ENCODE measurements around the gene GYS1.
A peak's percentile ranks its signal among the peaks of the same experiment; 100 is the strongest.
"Not testable (repeated sequence)": the region's sequence is repeated elsewhere in the genome, so short reads cannot be mapped to it uniquely, and the experiment has no call there.

Gene GYS1

DNA sequence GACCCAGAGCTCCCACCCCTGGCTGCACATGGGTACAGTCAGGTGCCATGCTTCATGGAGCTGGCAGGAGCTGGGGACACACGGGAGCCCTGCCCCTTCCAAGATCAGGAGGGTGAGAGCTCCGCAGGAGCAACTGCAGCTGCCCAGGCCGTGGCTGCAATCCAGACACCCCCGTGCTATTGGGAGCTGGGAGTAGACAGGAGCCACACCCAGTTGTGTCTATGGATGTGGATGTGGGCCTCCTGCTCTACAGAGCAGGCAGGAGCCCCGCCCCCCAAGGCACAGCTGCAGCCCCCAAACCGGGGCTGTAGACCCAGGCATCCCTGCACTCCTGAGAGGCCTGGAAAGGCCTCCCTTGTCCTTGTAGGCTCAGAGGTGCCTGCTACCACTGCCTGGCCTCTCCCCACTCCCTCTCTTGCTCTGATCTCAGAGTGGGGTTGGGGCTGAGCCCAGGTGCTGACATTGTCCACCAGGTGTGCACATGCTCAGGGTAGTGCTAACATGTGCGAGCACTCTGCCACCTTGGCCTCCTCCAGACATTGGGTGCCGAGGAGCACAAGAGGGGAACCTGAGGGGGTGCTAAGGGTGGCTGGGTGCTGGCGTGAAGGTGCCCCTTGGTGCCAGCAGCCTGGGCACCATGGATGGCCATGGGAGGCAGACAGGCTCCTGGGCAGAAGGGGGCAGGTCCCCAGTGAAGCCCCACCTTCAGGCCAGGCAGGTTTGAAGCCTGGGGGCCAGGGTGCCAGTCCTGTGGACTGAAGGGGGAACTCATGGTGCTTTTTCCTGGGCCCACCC lies 46.4 kb downstream of the GYS1 start:
- DNase-seq (ENCODE audit: extremely low read depth in 1 of 2, low read depth in 1 of 2), result no peak

GRCh38 chr19:48945817-48946216 lies 47.3 kb downstream of the GYS1 start:
- no peak for DNase-seq (ENCODE audit: extremely low read depth in 1 of 2, low read depth in 1 of 2)

- no peak for DNase-seq (ENCODE audit: extremely low read depth in 1 of 2, low read depth in 1 of 2)
These were observed 47.7 kb downstream of the GYS1 start for GRCh38 chr19:48945415-48945814.

DNA sequence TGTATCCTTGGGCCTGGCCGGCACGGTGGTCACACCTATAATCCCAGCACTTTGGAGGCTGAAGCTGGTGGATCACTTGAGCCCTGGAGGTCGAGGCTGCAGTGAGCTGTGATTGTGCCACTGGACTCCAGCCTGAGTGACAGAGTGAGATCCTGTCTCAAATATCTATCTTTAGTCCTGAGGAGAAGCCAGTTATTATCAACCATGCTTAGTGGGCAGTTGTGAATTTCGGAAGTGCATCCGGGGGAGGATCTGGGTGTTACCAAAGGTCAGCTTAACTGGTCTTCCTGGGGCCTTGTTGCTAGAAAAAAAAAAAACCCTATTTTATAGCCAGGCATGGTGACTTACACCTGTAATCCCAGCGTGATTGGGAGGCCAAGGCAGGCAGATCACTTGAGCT lies 50.0 kb downstream of the GYS1 start:
- DNase-seq (ENCODE audit: extremely low read depth in 1 of 2, low read depth in 1 of 2), result no peak

DNA sequence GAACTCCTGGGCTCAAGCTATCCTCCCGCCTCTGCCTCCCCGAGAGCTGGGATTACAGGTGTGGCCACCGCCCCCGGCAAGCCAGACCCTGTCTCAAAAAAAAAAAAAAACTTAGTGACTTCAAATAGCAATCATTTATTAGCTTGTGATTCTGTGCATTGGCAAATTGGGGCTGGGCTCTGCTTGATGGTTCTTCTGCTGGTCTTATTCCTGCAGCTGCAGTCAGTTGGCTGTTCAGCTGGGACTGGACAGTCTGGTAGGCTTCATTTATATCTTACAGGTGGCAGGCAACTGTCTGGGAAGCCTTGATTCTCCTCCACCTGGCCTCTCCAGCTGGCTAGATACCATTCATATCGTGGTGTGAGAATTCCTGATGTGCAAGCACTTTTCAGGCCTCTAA lies 52.2 kb downstream of the GYS1 start:
- no peak for DNase-seq (ENCODE audit: extremely low read depth in 1 of 2, low read depth in 1 of 2)

DNA sequence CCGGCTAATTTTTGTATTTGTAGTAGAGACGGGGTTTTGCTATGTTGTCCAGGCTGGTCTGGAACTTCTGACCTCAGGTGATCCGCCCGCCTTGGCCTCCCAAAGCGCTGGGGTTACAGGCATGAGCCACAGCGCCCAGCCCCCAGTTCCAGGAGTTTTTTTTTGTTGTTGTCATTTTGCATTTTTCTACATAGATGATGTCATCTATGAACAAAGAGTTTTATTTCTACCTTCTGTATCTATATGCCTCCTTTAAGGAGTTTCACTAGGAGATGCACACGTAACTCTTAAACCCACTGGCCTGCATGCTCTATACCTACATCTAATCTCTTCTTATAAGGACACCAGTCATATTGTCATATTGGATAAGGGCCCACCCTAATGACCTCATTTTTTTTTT lies 54.9 kb downstream of the GYS1 start:
- no peak for DNase-seq (ENCODE audit: extremely low read depth in 1 of 2, low read depth in 1 of 2)

GRCh38 chr19:48935864-48936263 lies 57.2 kb downstream of the GYS1 start:
- DNase-seq (ENCODE audit: extremely low read depth in 1 of 2, low read depth in 1 of 2), result no peak

GRCh38 chr19:48934837-48935236 lies 58.3 kb downstream of the GYS1 start:
- DNase-seq (ENCODE audit: extremely low read depth in 1 of 2, low read depth in 1 of 2), result no peak

DNA sequence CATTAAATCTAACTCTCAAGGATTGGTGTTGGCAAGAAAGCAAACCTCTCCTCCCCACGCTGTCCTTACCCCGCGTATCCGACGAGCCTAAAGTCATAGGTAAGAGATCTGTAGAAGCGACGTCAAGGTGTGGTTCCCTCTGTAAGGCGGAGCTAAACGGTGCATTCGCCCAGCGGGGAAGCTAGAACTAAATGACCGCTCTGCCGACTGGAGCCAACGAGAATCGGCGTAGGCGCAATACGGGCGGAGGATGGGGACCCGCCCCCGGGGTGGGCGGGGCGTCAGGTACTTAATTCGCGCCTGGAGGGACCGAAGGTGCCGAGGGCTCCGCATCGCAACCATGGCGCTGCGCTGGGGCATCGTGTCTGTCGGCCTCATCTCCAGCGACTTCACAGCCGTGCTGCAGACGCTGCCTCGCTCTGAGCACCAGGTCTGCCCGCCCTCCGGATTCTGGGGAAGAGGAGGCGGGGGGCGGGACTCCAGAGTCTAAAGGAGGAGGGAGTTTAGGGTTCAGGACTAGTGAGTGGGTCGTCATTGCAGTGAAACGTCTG lies 59.7 kb downstream of the GYS1 start, which contains the start of gene DHDH:
Gene DHDH (plus strand): TSS at position 318 of the 551 bp plus-strand sequence. CDS start 23 bp downstream, at position 341.
- peak; percentile 58 to 75 for DNase-seq (ENCODE audit: extremely low read depth in 1 of 2, low read depth in 1 of 2)

- no peak for DNase-seq (ENCODE audit: extremely low read depth in 1 of 2, low read depth in 1 of 2)
These were observed 64.7 kb downstream of the GYS1 start for GRCh38 chr19:48928164-48929025.

DNA sequence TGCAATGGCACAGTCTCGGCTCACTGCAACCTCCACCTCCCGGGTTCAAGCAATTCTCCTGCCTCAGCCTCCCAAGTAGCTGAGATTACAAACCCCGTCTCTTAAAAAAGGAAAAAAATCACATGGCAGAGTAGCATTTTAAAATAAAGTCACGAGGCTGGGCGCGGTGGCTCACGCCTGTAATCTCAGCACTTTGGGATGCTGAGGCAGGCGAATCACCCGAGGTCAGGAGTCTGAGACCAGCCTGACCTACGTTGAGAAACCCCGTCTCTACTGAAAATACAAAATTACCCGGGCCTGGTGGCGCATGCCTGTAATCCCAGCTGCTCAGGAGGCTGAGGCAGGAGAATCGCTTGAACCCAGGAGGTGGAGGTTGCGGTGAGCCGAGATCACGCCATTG lies 65.4 kb downstream of the GYS1 start:
- not testable (repeated sequence) for DNase-seq (ENCODE audit: extremely low read depth in 1 of 2, low read depth in 1 of 2)

DNA sequence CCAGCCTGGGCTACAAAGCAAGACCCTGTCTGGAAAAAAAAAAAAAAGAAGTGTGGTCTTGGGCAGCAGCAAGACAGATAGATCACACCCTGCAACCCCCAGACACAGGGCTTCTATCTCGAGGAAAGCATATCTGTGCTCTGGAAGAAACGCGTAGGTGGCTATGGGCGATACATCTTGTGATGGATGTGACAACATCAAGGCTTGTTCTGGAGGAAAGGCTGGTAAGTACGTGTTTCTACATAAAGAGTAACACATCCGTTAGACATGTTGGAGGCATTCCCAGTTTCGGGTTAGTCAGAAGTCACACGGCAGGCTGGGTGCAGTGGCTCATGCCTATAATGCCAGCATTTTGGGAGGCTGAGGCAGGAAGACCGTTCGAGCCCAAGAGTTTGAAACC lies 66.2 kb downstream of the GYS1 start:
- DNase-seq (ENCODE audit: extremely low read depth in 1 of 2, low read depth in 1 of 2), result no peak

DNA sequence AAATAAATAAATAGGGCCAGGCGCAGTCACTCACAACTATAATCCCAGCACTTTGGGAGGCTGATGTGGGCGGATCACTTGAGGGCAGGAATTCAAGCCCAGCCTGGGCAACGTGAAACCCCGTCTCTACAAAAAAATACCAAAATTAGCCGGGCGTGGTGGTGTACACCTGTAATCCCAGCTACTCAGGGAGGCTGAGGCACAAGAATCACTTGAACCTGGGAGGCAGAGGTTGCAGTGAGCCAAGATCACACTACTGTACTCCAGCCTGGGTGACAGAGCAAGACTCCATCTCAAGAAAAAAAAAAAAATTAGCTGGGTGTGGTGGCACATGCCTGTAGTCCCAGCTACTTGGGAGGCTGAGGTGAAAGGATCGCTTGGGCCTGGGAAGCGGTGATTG lies 67.2 kb downstream of the GYS1 start:
- DNase-seq (ENCODE audit: extremely low read depth in 1 of 2, low read depth in 1 of 2), result not testable (repeated sequence)

GRCh38 chr19:48925240-48925843 lies 67.8 kb downstream of the GYS1 start:
- DNase-seq (ENCODE audit: extremely low read depth in 1 of 2, low read depth in 1 of 2), result no peak

- DNase-seq (ENCODE audit: extremely low read depth in 1 of 2, low read depth in 1 of 2), result no peak
These were observed 70.3 kb downstream of the GYS1 start for GRCh38 chr19:48922548-48923490.

DNA sequence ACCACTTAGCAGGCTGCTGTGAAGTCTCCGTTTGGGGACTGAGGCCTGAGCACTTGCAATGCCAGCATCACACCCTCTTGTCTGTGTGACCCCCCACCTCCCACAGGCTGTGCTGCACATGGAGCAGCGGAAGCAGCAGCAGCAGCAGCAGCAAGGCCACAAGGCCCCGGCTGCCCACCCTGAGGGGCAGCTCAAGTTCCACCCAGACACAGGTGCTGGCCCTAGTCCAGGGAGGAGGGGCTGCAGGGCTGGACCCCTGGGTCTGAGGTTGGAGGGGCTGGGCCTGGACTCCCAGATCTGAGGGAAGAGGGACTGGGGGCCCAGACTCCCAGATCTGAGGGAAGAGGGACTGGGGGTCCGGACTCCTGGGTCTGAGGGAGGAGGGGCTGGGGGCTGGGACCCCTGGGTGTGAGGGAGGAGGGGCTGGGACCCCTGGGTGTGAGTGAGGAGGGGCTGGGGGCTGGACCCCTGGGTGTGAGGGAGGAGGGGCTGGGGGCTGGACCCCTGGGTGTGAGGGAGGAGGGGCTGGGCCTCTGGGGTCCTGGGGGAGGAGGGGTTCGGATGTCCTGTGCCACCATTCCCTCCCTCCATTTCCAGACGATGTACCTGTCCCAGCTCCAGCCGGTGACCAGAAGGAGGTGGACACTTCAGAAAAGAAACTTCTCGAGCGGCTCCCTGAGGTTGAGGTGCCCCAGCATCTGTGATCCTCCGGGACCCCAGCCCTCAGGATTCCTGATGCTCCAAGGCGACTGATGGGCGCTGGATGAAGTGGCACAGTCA lies 71.2 kb downstream of the GYS1 start:
- DNase-seq (ENCODE audit: extremely low read depth in 1 of 2, low read depth in 1 of 2), result no peak

DNA sequence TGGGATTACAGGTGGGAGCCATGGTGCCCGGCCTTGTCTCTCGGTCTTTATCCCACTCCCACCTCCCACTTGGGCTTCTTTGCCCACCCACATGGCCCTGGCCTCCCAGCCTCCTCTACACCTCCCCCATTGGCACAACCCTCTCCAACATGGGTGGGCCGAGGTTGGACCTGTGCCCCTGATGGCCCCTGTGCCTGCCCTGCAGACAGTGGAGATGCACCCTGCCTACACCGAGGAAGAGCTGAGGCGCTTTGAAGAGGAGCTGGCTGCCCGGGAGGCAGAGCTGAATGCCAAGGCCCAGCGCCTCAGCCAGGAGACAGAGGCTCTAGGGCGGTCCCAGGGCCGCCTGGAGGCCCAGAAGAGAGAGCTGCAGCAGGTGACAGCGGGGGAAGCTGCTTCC lies 72.2 kb downstream of the GYS1 start:
- no peak for DNase-seq (ENCODE audit: extremely low read depth in 1 of 2, low read depth in 1 of 2)

DNA sequence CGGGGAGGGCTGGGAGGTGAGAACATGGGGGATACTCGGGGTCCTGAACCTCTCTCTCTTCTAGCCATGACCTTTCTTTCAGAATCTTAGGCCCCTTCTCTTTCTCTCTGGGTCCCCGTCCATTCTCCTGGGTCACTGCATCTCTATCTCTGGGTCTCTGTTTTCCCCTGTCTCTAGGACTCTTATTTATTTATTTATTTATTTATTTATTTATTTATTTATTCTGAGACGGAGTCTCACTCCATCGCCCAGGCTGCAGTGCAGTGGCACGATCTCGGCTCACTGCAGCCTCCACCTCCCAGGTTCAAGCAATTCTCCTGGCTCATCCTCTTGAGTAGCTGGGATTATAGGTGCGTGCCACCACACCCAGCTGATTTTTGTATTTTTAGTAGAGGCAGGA lies 73.8 kb downstream of the GYS1 start:
- not testable (repeated sequence) for DNase-seq (ENCODE audit: extremely low read depth in 1 of 2, low read depth in 1 of 2)

DNA sequence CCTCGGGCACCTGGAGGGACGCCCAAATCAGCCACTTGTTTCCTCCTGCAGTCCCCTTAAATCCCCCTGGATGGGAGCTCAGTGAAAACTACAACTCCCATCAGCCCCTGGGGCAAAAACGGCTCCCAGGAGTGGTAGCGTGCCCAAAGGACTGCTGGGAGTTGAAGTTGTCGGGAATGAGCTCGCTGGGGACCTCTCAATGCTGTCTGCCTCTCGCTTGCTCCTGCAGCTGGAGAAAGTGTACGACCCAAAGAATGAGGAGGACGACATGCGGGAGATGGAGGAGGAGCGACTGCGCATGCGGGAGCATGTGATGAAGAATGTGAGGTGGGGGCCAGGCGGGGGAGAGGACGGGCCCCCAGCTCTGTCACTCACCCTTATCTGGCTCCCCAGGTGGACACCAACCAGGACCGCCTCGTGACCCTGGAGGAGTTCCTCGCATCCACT lies 74.3 kb downstream of the GYS1 start:
- DNase-seq (ENCODE audit: extremely low read depth in 1 of 2, low read depth in 1 of 2), result no peak
